HepG2 (cell line): ENCODE results near the gene IGFLR1. TPM values are rescaled to one million over a fixed set of nuclear protein-coding genes. Genes with fewer than 3 reads are reported as not detected.
A peak's percentile ranks its signal among the peaks of the same experiment; 100 is the strongest.

Experiments
- DPF2 ChIP-seq: sonication (generic); formaldehyde crosslinking; IDR thresholded peaks from 2 replicates; pipeline ENCODE4 v1.4.0; 2020; ENCODE audit warnings: mild to moderate bottlenecking, low read depth, missing genetic modification reagents, borderline replicate concordance
- IKZF1 ChIP-seq: fragments of 450-650 bp; IDR thresholded peaks from 2 replicates; pipeline ENCODE4 v1.7.1; 2016
- IRX3 ChIP-seq: sonication (generic); formaldehyde crosslinking; IDR thresholded peaks from 2 replicates; pipeline ENCODE4 v1.8.1; 2023; ENCODE audit warnings: mild to moderate bottlenecking, low read depth, missing genetic modification reagents, borderline replicate concordance
- KLF6 ChIP-seq: IDR thresholded peaks from 2 replicates; pipeline ENCODE4 v1.8.0; 2016; ENCODE audit warnings: missing biosample characterization, missing genetic modification reagents
- MLX ChIP-seq: IDR thresholded peaks from 2 replicates; pipeline ENCODE4 v1.6.1; 2016
- MTF1 ChIP-seq: sonication (generic); formaldehyde crosslinking; IDR thresholded peaks from 2 replicates; pipeline ENCODE4 v1.5.0; 2020; ENCODE audit warnings: missing genetic modification reagents
- MXI1 ChIP-seq: IDR thresholded peaks from 3 replicates; pipeline ENCODE4 v1.6.1; 2012; ENCODE audit warnings: low read depth, low read length, inconsistent platforms, borderline replicate concordance
- NFKBIZ ChIP-seq: IDR thresholded peaks from 2 replicates; pipeline ENCODE4 v1.6.1; 2018; ENCODE audit warnings: missing genetic modification reagents, missing compliant biosample characterization
- PAF1 ChIP-seq: IDR thresholded peaks from 2 replicates; pipeline ENCODE4 v1.6.1; 2016; ENCODE audit warnings: missing genetic modification reagents, missing compliant biosample characterization
- REXO4 ChIP-seq: sonication (generic); formaldehyde crosslinking; IDR thresholded peaks from 2 replicates; pipeline ENCODE4 v1.8.0; 2022; ENCODE audit warnings: missing genetic modification reagents, mild to moderate bottlenecking, borderline replicate concordance
- RORA ChIP-seq: sonication (generic); formaldehyde crosslinking; IDR thresholded peaks from 2 replicates; pipeline ENCODE4 v1.5.0; 2020; ENCODE audit warnings: mild to moderate bottlenecking, missing genetic modification reagents, moderate library complexity
- SP140L ChIP-seq: sonication (generic); formaldehyde crosslinking; IDR thresholded peaks from 2 replicates; pipeline ENCODE4 v1.4.0; 2020; ENCODE audit warnings: missing genetic modification reagents, borderline replicate concordance
- STAT6 ChIP-seq: sonication (generic); formaldehyde crosslinking; IDR thresholded peaks from 2 replicates; pipeline ENCODE4 v1.4.0; 2020; ENCODE audit warnings: missing genetic modification reagents, mild to moderate bottlenecking, borderline replicate concordance
- TCF7 ChIP-seq: sonication (generic); IDR thresholded peaks from 2 replicates; pipeline ENCODE4 v1.6.1; 2016; ENCODE audit warnings: antibody characterized with exemption, low read depth
- TEAD2 ChIP-seq: sonication (generic); formaldehyde crosslinking; IDR thresholded peaks from 2 replicates; pipeline ENCODE4 v1.9.0; 2021; ENCODE audit warnings: missing genetic modification reagents
- ZBTB1 ChIP-seq: sonication (generic); formaldehyde crosslinking; IDR thresholded peaks from 2 replicates; pipeline ENCODE4 v1.4.0; 2020; ENCODE audit warnings: missing genetic modification reagents, borderline replicate concordance
- ZFP91 ChIP-seq: sonication (generic); formaldehyde crosslinking; IDR thresholded peaks from 2 replicates; pipeline ENCODE4 v1.9.0; 2022; ENCODE audit warnings: missing genetic modification reagents, mild to moderate bottlenecking, borderline replicate concordance
- ZNF335 ChIP-seq: sonication (generic); formaldehyde crosslinking; IDR thresholded peaks from 2 replicates; pipeline ENCODE4 v1.4.0; 2020; ENCODE audit warnings: missing genetic modification reagents
- ZNF33B ChIP-seq: sonication (generic); formaldehyde crosslinking; IDR thresholded peaks from 2 replicates; pipeline ENCODE4 v1.5.1; 2020; ENCODE audit warnings: mild to moderate bottlenecking, missing genetic modification reagents
- ZNF343 ChIP-seq: sonication (generic); formaldehyde crosslinking; IDR thresholded peaks from 2 replicates; pipeline ENCODE4 v1.4.0; 2020; ENCODE audit warnings: mild to moderate bottlenecking, missing genetic modification reagents
- ZNF451 ChIP-seq: sonication (generic); formaldehyde crosslinking; IDR thresholded peaks from 2 replicates; pipeline ENCODE4 v1.5.0; 2020; ENCODE audit warnings: mild to moderate bottlenecking, missing genetic modification reagents
- ZNF841 ChIP-seq: sonication (generic); formaldehyde crosslinking; IDR thresholded peaks from 2 replicates; pipeline ENCODE4 v1.8.1; 2023; ENCODE audit warnings: missing genetic modification reagents, borderline replicate concordance
- ZSCAN25 ChIP-seq: sonication (generic); formaldehyde crosslinking; IDR thresholded peaks from 2 replicates; pipeline ENCODE4 v1.8.0; 2022; ENCODE audit warnings: mild to moderate bottlenecking, missing genetic modification reagents
- polyA plus RNA-seq, 8 experiments: library from polyadenylated mRNA; depleted of rRNA in 3 of 8; stranded (reverse) in 7 of 8; unstranded in 1 of 8; fragments of >200 nt; fragmentation: Illumina TruSeq in 4 of 8; extraction: Trizol in 4 of 8; gene quantifications; 2 replicates each; pipeline versions ENCODE4 v1.2.1 to v1.2.3, GENCODE V29; 2011 to 2016; ENCODE audit warnings: low read depth in 4 of 8, missing spikeins in 1 of 8, mixed read lengths in 1 of 8; ENCODE audit not compliant: insufficient read depth in 1 of 8
- total RNA-seq, 5 experiments: library from RNA; depleted of rRNA; stranded (reverse); fragments of >200 nt; fragmentation: Illumina TruSeq; extraction: Trizol; gene quantifications; 2 replicates each; pipeline ENCODE4 v1.2.3, GENCODE V29; 2016; ENCODE audit warnings: low read depth in 1 of 5
- TF ChIP-seq, protein P1 (sequence below): sonication (generic); formaldehyde crosslinking; IDR thresholded peaks from 2 replicates; pipeline ENCODE4 v1.9.0; 2021; ENCODE audit warnings: missing genetic modification reagents, mild to moderate bottlenecking, borderline replicate concordance

Gene IGFLR1
- total and polyA plus RNA-seq, 2 of the 13 experiments (the other 11 are each of a cell fraction or from before 2014, with no cell fraction given) = 5.4 to 8.9 TPM

DNA sequence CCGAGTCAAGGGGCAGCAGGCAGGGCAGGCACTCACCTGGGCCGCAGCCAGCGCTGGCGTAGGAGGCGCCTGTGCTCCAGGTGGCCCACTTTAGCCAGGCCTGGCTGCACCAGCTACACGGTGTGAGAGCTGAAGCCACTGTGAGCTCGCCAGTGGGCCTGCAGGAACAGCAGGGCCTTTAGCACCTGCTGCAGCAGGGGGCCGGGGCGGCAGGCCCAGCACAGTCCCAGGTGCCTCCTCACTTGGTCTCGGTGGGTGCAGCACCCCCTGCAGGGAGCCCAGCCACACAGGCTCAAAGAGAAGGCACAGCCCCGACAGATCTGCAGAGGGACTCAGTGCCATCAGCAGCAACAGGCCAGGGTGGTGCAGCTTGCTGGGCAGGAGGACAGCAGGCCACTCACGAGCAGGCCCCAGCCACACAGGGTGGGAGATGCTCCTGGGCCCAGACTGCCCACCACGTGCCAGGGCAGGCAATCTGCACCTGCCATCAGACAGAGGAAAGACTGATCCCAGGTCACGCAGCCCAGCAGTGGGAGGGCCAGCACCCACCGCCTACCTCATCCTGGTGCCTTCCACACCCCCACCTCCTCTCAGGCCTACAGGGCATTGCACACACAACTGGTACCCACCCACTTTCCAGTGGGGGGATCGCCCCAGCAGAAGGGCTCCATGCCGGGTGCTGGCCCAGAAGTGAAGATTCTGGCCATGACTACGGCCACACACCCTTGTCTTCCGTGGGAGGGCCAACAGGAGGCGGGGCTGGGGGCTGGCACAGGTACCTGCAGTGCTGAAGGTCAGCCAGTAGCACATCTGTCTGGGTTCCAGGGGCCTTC lies 48.9 kb upstream of the IGFLR1 start (continued):
- TF ChIP-seq, protein P1, sequence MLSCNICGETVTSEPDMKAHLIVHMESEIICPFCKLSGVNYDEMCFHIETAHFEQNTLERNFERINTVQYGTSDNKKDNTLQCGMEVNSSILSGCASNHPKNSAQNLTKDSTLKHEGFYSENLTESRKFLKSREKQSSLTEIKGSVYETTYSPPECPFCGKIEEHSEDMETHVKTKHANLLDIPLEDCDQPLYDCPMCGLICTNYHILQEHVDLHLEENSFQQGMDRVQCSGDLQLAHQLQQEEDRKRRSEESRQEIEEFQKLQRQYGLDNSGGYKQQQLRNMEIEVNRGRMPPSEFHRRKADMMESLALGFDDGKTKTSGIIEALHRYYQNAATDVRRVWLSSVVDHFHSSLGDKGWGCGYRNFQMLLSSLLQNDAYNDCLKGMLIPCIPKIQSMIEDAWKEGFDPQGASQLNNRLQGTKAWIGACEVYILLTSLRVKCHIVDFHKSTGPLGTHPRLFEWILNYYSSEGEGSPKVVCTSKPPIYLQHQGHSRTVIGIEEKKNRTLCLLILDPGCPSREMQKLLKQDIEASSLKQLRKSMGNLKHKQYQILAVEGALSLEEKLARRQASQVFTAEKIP (CRISPR knock-in tag) = no peak
- TF ChIP-seq IKZF1 = no peak
- TF ChIP-seq ZNF335 = no peak
- TF ChIP-seq ZSCAN25 (CRISPR knock-in tag) = no peak
- TF ChIP-seq ZNF841 (CRISPR knock-in tag) = no peak
- TF ChIP-seq ZNF451 (CRISPR knock-in tag) = no peak
- TF ChIP-seq NFKBIZ = no peak
- TF ChIP-seq TCF7 = no peak
- TF ChIP-seq ZNF343 (CRISPR knock-in tag) = no peak
- TF ChIP-seq MTF1 (CRISPR knock-in tag) = no peak
- no peak for TF ChIP-seq DPF2 (CRISPR knock-in tag)
- no peak for TF ChIP-seq KLF6 (CRISPR knock-in tag)
- TF ChIP-seq PAF1 (CRISPR knock-in tag) = no peak
- TF ChIP-seq STAT6 = no peak
- no peak for TF ChIP-seq RORA (CRISPR knock-in tag)
- no peak for TF ChIP-seq SP140L
- TF ChIP-seq MXI1 = no peak
- TF ChIP-seq ZNF33B (CRISPR knock-in tag) = 0 out of 2 replicates have a peak, but pooled peaks have one; percentile 23
- TF ChIP-seq MLX (CRISPR knock-in tag) = no peak
- peak; percentile 79; the same call in 1 of the 2 replicates for TF ChIP-seq ZFP91
- no peak for TF ChIP-seq REXO4
- no peak for TF ChIP-seq IRX3 (CRISPR knock-in tag)
- no peak for TF ChIP-seq ZBTB1
- TF ChIP-seq TEAD2 (CRISPR knock-in tag) = no peak
